Small intestine (tissue), 7 donors: Measurements from ENCODE around the gene GSTT2B. TPM values are rescaled to one million over a fixed set of nuclear protein-coding genes. Genes with fewer than 3 reads are reported as not detected.
"Not testable (repeated sequence)": the region's sequence is repeated elsewhere in the genome, so short reads cannot be mapped to it uniquely, and the experiment has no call there.

Experiments
- DNase-seq, 2 donors: peaks; one replicate each; pipeline versions ENCODE4 v3.0.0 to v3.0.0-alpha.2; 2013
- FAIRE-seq: peaks from 2 replicates; lab custom pipeline; 2012; peaks lifted over from hg19 to GRCh38; lab: Jason Lieb, UNC
- H3K27ac ChIP-seq, 3 donors: one replicate each; pipeline ENCODE4 v1.5.1; 2013; ENCODE audit warnings: low read length in 2 of 3, mild to moderate bottlenecking in 2 of 3, control low read depth in 1 of 3, inconsistent platforms in 1 of 3, low read depth in 1 of 3, moderate library complexity in 1 of 3
- H3K27me3 ChIP-seq, 3 donors: one replicate each; pipeline ENCODE4 v1.6.1; 2013; ENCODE audit warnings: low read length in 3 of 3, inconsistent platforms in 1 of 3; ENCODE audit not compliant: control insufficient read depth in 3 of 3, insufficient read depth in 3 of 3
- H3K36me3 ChIP-seq, 3 donors: one replicate each; pipeline ENCODE4 v1.6.1; 2013; ENCODE audit warnings: low read length in 3 of 3, inconsistent platforms in 1 of 3, low read depth in 1 of 3, mild to moderate bottlenecking in 1 of 3, moderate library complexity in 1 of 3; ENCODE audit not compliant: control insufficient read depth in 3 of 3, insufficient read depth in 2 of 3
- H3K4me1 ChIP-seq, 3 donors: one replicate each; pipeline ENCODE4 v1.6.1; 2013; ENCODE audit warnings: low read length in 2 of 3, inconsistent platforms in 1 of 3, low read depth in 1 of 3, mild to moderate bottlenecking in 1 of 3, moderate library complexity in 1 of 3; ENCODE audit not compliant: control insufficient read depth in 3 of 3, insufficient read depth in 2 of 3
- H3K4me3 ChIP-seq, 3 donors: one replicate each; pipeline ENCODE4 v1.5.1; 2013; ENCODE audit warnings: low read length in 3 of 3, control low read depth in 1 of 3, inconsistent platforms in 1 of 3, low read depth in 1 of 3, mild to moderate bottlenecking in 1 of 3, moderate library complexity in 1 of 3
- H3K9me3 ChIP-seq, 2 donors: one replicate each; pipeline ENCODE4 v1.6.1; 2013; ENCODE audit warnings: low read depth in 1 of 2, low read length in 1 of 2; ENCODE audit not compliant: control insufficient read depth in 2 of 2, insufficient read depth in 1 of 2
- WGBS, 3 donors: extraction: QIAGEN DNeasy Blood & Tissue Kit; methylation state at CpG; one replicate each; pipeline ENCODE4 v1.1.7; 2013; 5-methylcytosine and 5-hydroxymethylcytosine counted together
- polyA plus RNA-seq, 4 donors: library from polyadenylated mRNA; stranded (reverse) in 3 of 4; unstranded in 1 of 4; fragments of 200-250 nt in 3 of 4; fragments of 120-200 nt in 1 of 4; gene quantifications; one replicate each; pipeline versions ENCODE4 v1.2.1 to v1.2.3, GENCODE V29; 2013
- donor health status: healthy with polysubstance abuse.
- donor health status: control.
- donor health status: control.
- donor health status: Bipolar disorder and iron deficiency.
- donor health status: healthy.

Gene GSTT2B
- polyA plus RNA-seq, 4 donors = 1.1 to 6.7 (median 2.1) TPM; not detected in 1

- FAIRE-seq (no peak), DNase-seq (no peak)
- H3K4me3 ChIP-seq = no peak overlapping the region
- 76 to 95% (median 81%) methylated on average over 10 of the region's 10 CpGs for WGBS, 3 donors
- H3K27ac ChIP-seq = no peak overlapping the region
- H3K4me1 ChIP-seq = peaks cover 0 to 21% (median 2%) of the 10 kb centered on the region in 3 donors
- no peaks in the 10 kb centered on the region for H3K36me3 ChIP-seq
- peaks cover 0 to 2% of the 10 kb centered on the region in 2 donors for H3K9me3 ChIP-seq
- no peaks in the 10 kb centered on the region for H3K27me3 ChIP-seq
Measured at GRCh38 chr22:24006207-24006913, 45.4 kb upstream of the GSTT2B start.

GRCh38 chr22:24005201-24005600 is 44.2 kb upstream of the GSTT2B start, which contains the start of gene GSTT4:
Gene GSTT4, minus strand, starts transcription at chr22:24005453. Its CDS starts 97 bp downstream, at chr22:24005356.
- peaks cover 0 to 17% (median 2%) of the 10 kb centered on the region in 3 donors for H3K4me1 ChIP-seq
- FAIRE-seq (no peak), DNase-seq (no peak)
- no peaks in the 10 kb centered on the region for H3K36me3 ChIP-seq
- no peak within 1 kb of the TSS for H3K27ac ChIP-seq
- WGBS, 3 donors = 81 to 85% (median 82%) methylated on average over 6 of the region's 6 CpGs
- peaks cover 0 to 2% of the 10 kb centered on the region in 2 donors for H3K9me3 ChIP-seq
- no peaks in the 10 kb centered on the region for H3K27me3 ChIP-seq
- no peak within 1 kb of the TSS for H3K4me3 ChIP-seq

GRCh38 chr22:24003887-24004286 is 42.9 kb upstream of the GSTT2B start:
- no peaks in the 10 kb centered on the region for H3K27me3 ChIP-seq
- WGBS, 3 donors = 76 to 85% (median 85%) methylated on average over 9 of the region's 9 CpGs
- H3K27ac ChIP-seq = no peak overlapping the region
- no peaks in the 10 kb centered on the region for H3K36me3 ChIP-seq
- H3K4me1 ChIP-seq = peaks cover 0 to 11% (median 2%) of the 10 kb centered on the region in 3 donors
- H3K9me3 ChIP-seq = no peaks in the 10 kb centered on the region
- DNase-seq (no peak), FAIRE-seq (no peak)
- no peak overlapping the region for H3K4me3 ChIP-seq

- H3K9me3 ChIP-seq = no peaks in the 10 kb centered on the region
- no peaks in the 10 kb centered on the region for H3K27me3 ChIP-seq
- DNase-seq (no peak), FAIRE-seq (no peak)
- H3K4me3 ChIP-seq = no peak overlapping the region
- H3K4me1 ChIP-seq = peaks cover 0 to under 1% (median 0%) of the 10 kb centered on the region in 3 donors
- no peak overlapping the region for H3K27ac ChIP-seq
- 64 to 78% (median 66%) methylated on average over 5 of the region's 5 CpGs for WGBS, 3 donors
- no peaks in the 10 kb centered on the region for H3K36me3 ChIP-seq
Measured at GRCh38 chr22:24002851-24003250, 41.9 kb upstream of the GSTT2B start.

- DNase-seq = no peak
- no peaks in the 10 kb centered on the region for H3K27me3 ChIP-seq
- 78 to 84% (median 79%) methylated on average over 10 of the region's 10 CpGs for WGBS, 3 donors
- H3K9me3 ChIP-seq = no peaks in the 10 kb centered on the region
- FAIRE-seq = no peak
- no peak overlapping the region for H3K4me3 ChIP-seq
- H3K4me1 ChIP-seq = no peaks in the 10 kb centered on the region
- no peaks in the 10 kb centered on the region for H3K36me3 ChIP-seq
- H3K27ac ChIP-seq = no peak overlapping the region
Measured at GRCh38 chr22:24002272-24002671, 41.3 kb upstream of the GSTT2B start.

- FAIRE-seq = no peak
- WGBS, 3 donors = 82 to 90% (median 86%) methylated on average over 6 to 9 of the region's 9 CpGs
Measured at GRCh38 chr22:24001314-24001713, 40.3 kb upstream of the GSTT2B start.

GRCh38 chr22:23999779-24000178 is 38.8 kb upstream of the GSTT2B start:
- FAIRE-seq, H3K36me3 ChIP-seq, H3K27ac ChIP-seq, H3K4me3 ChIP-seq, H3K9me3 ChIP-seq, H3K4me1 ChIP-seq, DNase-seq, H3K27me3 ChIP-seq: not testable (repeated sequence)
- WGBS, 3 donors = 81 to 83% (median 82%) methylated on average over 7 of the region's 7 CpGs

More at GRCh38 chr22:24001314-24001713, 40.3 kb upstream of the GSTT2B start:
- H3K27ac ChIP-seq = no peak overlapping the region
- no peaks in the 10 kb centered on the region for H3K9me3 ChIP-seq
- no peaks in the 10 kb centered on the region for H3K4me1 ChIP-seq
- H3K27me3 ChIP-seq = no peaks in the 10 kb centered on the region
- no peak for DNase-seq
- no peaks in the 10 kb centered on the region for H3K36me3 ChIP-seq
- no peak overlapping the region for H3K4me3 ChIP-seq

GRCh38 chr22:23997092-23997491 is 36.1 kb upstream of the GSTT2B start:
- H3K27ac ChIP-seq = no peak overlapping the region
- WGBS, 3 donors = 30 to 70% (median 43%) methylated on average over 3 of the region's 3 CpGs
- FAIRE-seq (no peak), DNase-seq (no peak)
- no peaks in the 10 kb centered on the region for H3K9me3 ChIP-seq
- H3K4me1 ChIP-seq = no peaks in the 10 kb centered on the region
- H3K36me3 ChIP-seq = no peaks in the 10 kb centered on the region
- H3K27me3 ChIP-seq = no peaks in the 10 kb centered on the region
- H3K4me3 ChIP-seq = no peak overlapping the region
